Activated CD4-positive, alpha-beta T cell treated with anti-CD3 and anti-CD28 coated beads, Interleukin-2, amount 10 ng/mL, durations not matched to agents 7 days and 5 days (primary cell): ENCODE results near the gene GRIN3B. TPM values are rescaled to one million over a fixed set of nuclear protein-coding genes. Genes with fewer than 3 reads are reported as not detected.
A peak's percentile ranks its signal among the peaks of the same experiment; 100 is the strongest.

Source experiments
- CTCF ChIA-PET: fragments of 350-600 bp; sonication (Branson Sonifier 250); formaldehyde crosslinking; loops from one replicate; lab custom pipeline; 2021; ENCODE audit warnings: antibody characterized with exemption; lab: Charles Lee
- POLR2A ChIA-PET: fragments of 350-600 bp; sonication (Branson Sonifier 250); formaldehyde crosslinking; loops from one replicate; lab custom pipeline; 2021; ENCODE audit warnings: antibody characterized with exemption; lab: Charles Lee
- DNase-seq: peaks from one replicate; pipeline ENCODE4 v3.0.0-alpha.2; 2020
- H3K27ac Mint-ChIP-seq: one replicate; pipeline ENCODE4 v1.8.0; 2021; ENCODE audit warnings: mild to moderate bottlenecking, moderate library complexity, mixed read lengths
- H3K27me3 Mint-ChIP-seq: one replicate; pipeline ENCODE4 v1.8.0; 2021; ENCODE audit warnings: mixed read lengths
- H3K36me3 Mint-ChIP-seq: one replicate; pipeline ENCODE4 v1.8.0; 2021; ENCODE audit warnings: low read depth, mixed read lengths
- H3K4me1 Mint-ChIP-seq: one replicate; pipeline ENCODE4 v1.8.0; 2021; ENCODE audit warnings: mixed read lengths
- H3K4me3 Mint-ChIP-seq: one replicate; pipeline ENCODE4 v1.8.0; 2021; ENCODE audit warnings: mild to moderate bottlenecking, moderate library complexity, mixed read lengths
- H3K9me3 Mint-ChIP-seq: one replicate; pipeline ENCODE4 v1.8.0; 2021; ENCODE audit warnings: mixed read lengths
- total RNA-seq, 2 experiments: library from RNA; stranded (reverse); gene quantifications; one replicate each; pipeline ENCODE4 v1.2.3, GENCODE V29; 2021

The GRIN3B gene
- total RNA-seq, 2 experiments from 2014 or later: not detected

- POLR2A ChIA-PET: interaction anchor here (0.5 kb wide), 1 partner anchor 117 kb away, joined by 3 read pairs; no protein-coding TSS in a partner anchor
- CTCF ChIA-PET: interaction anchor here (0.7 to 1.8 kb wide), 4 partner anchors 73 to 248 kb away, joined by 3 to 4 read pairs (median 4); no protein-coding TSS in a partner anchor
- peak; percentile 70 for DNase-seq
- Mint-ChIP-seq H3K27me3 (peaks cover 32% of the 10 kb centered on the region), H3K4me1 (peaks cover 12% of the 10 kb centered on the region), H3K9me3 (no peaks in the 10 kb centered on the region), H3K27ac (peak overlapping the region; percentile 19), H3K4me3 (peak overlapping the region; percentile 36), H3K36me3 (peaks cover 3% of the 10 kb centered on the region)
Observed at GRCh38 chr19:996051-996838, 4.0 kb upstream of the GRIN3B start.

DNA sequence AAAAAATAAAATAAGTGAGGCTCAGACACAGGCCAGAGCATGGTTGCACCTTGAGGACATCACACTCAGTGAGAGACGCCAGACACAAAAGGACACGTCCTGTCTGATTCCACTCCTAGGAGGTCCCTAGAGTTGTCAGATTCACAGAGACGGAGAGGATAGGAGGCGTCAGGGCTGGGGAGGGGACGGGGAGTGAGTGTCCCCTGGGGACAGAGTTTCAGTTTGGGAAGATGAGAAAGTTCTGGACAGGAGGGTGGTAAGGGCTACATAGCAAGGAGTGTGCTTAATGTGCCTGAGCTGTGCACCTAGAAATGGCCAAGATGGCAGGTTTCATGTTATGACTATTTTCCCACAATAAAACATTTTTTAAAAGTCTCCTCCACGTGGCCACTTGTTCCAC, 2.2 kb upstream of the GRIN3B start:
- H3K4me3 Mint-ChIP-seq: no peak overlapping the region
- no peaks in the 10 kb centered on the region for H3K36me3 Mint-ChIP-seq
- no peaks in the 10 kb centered on the region for H3K9me3 Mint-ChIP-seq
- POLR2A ChIA-PET: no interaction called here
- no peak for DNase-seq
- H3K27ac Mint-ChIP-seq: no peak overlapping the region
- CTCF ChIA-PET: interaction anchor here (1.2 kb wide), 1 partner anchor 136 kb away, joined by 3 read pairs; no protein-coding TSS in a partner anchor
- H3K27me3 Mint-ChIP-seq: peaks cover 38% of the 10 kb centered on the region
- peaks cover 13% of the 10 kb centered on the region for H3K4me1 Mint-ChIP-seq

DNA sequence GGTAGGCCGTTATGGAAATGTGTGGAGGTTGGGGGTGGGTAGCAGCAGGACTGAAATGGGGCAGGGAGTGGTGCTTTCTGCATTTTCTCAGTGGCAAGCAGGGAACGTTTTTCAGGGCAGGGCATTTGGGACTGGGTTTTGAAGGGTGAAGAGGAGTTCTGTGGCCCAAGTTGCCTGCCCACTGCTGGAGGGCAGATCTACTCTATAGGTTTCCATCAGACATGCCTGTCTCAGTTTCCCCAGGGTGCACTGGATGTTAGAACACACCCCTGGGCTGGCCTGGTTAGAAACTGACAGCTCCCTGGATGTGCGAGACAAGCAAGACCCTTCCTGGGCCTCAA, 870 bp upstream of the GRIN3B start:
- ChIA-PET POLR2A (interaction anchor here (0.6 kb wide), 1 partner anchor 136 kb away, joined by 3 read pairs; no protein-coding TSS in a partner anchor), CTCF (interaction anchor here (0.9 kb wide), 1 partner anchor 136 kb away, joined by 3 read pairs; no protein-coding TSS in a partner anchor)
- H3K9me3 Mint-ChIP-seq: no peaks in the 10 kb centered on the region
- H3K36me3 Mint-ChIP-seq: no peaks in the 10 kb centered on the region
- no peak for DNase-seq
- no peak overlapping the region for H3K4me3 Mint-ChIP-seq
- peaks cover 38% of the 10 kb centered on the region for H3K27me3 Mint-ChIP-seq
- no peak overlapping the region for H3K27ac Mint-ChIP-seq
- H3K4me1 Mint-ChIP-seq: peaks cover 13% of the 10 kb centered on the region

- peaks cover 38% of the 10 kb centered on the region for H3K27me3 Mint-ChIP-seq
- H3K27ac Mint-ChIP-seq: no peak overlapping the region
- no peaks in the 10 kb centered on the region for H3K36me3 Mint-ChIP-seq
- no peaks in the 10 kb centered on the region for H3K9me3 Mint-ChIP-seq
- H3K4me1 Mint-ChIP-seq: peaks cover 13% of the 10 kb centered on the region
- CTCF ChIA-PET: interaction anchor here (0.7 to 1.0 kb wide), 2 partner anchors 15 to 18 kb away, joined by 3 read pairs; no protein-coding TSS in a partner anchor
- POLR2A ChIA-PET: no interaction called here
- H3K4me3 Mint-ChIP-seq: no peak overlapping the region
- DNase-seq: no peak
Observed at GRCh38 chr19:1000591-1001537, 645 bp downstream of the GRIN3B start.

DNA sequence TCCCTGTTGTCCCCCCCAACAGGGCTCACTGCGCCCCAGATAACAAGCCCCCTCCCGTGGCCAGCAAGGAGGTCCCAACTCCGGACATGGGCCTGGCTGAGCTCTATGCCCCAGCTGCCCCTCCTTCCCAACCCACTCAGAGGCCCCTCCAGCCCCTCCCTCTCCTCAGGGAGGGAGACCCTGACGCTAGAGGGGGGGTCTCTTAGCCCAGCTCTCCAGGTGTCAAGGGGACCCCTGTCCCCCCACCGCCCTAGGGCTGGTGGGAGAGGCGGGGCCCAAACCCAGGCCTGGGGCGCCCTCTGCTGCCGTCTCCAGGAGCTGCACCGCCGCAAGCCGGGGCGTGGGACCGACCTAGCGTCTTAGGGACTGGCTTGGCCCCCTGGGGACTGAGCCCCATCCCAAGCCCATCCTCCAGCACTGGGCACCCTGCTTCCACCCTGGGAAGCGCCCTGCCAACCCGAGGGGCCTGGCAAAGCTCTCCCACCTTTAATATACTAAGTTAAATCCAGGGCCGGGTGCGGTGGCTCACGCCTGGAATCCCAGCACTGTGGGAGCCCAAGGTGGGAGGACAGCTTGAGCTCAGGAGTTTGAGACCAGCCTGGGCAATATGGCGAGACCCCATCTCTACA, 1.4 kb downstream of the GRIN3B start:
- Mint-ChIP-seq H3K4me1 (peaks cover 9% of the 10 kb centered on the region), H3K27me3 (peaks cover 34% of the 10 kb centered on the region), H3K9me3 (no peaks in the 10 kb centered on the region), H3K4me3 (no peak overlapping the region), H3K36me3 (no peaks in the 10 kb centered on the region), H3K27ac (no peak overlapping the region)
- DNase-seq: peak; percentile 66
- ChIA-PET POLR2A (no interaction called here), CTCF (interaction anchor here (0.7 to 1.0 kb wide), 2 partner anchors 16 to 19 kb away, joined by 3 read pairs; no protein-coding TSS in a partner anchor)

DNA sequence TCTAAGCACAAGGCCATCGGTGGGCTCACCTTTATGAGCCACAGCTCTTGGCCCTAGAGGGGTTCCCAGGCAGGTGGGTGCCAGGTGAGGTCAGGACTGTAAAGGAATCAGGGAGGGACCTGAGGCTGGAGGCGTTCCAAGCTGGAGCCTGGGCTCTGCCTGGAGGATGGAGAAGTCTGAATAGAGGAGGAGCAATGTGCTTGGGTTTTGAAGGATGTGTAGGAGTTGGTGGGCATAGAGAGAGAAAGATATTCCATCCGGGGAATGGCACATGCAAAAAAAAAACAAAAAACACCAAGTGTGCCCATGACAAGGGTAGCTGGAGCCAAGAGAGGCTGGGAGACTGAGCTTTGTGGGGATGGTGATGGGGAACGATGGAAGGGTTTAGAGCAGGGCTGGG, 2.4 kb downstream of the GRIN3B start:
- H3K27me3 Mint-ChIP-seq: peaks cover 29% of the 10 kb centered on the region

DNA sequence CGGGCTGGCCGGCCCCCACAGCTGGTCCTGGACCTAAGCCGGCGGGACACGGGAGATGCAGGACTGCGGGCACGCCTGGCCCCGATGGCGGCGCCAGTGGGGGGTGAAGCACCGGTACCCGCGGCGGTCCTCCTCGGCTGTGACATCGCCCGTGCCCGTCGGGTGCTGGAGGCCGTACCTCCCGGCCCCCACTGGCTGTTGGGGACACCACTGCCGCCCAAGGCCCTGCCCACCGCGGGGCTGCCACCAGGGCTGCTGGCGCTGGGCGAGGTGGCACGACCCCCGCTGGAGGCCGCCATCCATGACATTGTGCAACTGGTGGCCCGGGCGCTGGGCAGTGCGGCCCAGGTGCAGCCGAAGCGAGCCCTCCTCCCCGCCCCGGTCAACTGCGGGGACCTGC, 3.1 kb downstream of the GRIN3B start:
- Mint-ChIP-seq H3K4me1 (peaks cover 8% of the 10 kb centered on the region), H3K27ac (no peak overlapping the region)

More for the DNA sequence above, 2.4 kb downstream of the GRIN3B start:
- CTCF ChIA-PET: interaction anchor here (0.6 kb wide), 1 partner anchor 328 kb away, joined by 6 read pairs; no protein-coding TSS in a partner anchor
- peak overlapping the region; percentile 3 for H3K27ac Mint-ChIP-seq
- no peak for DNase-seq
- H3K4me1 Mint-ChIP-seq: peaks cover 8% of the 10 kb centered on the region
- no peaks in the 10 kb centered on the region for H3K9me3 Mint-ChIP-seq
- H3K4me3 Mint-ChIP-seq: no peak overlapping the region
- no peaks in the 10 kb centered on the region for H3K36me3 Mint-ChIP-seq
- POLR2A ChIA-PET: no interaction called here

GRCh38 chr19:1004204-1004802, 4.1 kb downstream of the GRIN3B start:
- Mint-ChIP-seq H3K36me3 (peaks cover 3% of the 10 kb centered on the region), H3K4me3 (no peak overlapping the region), H3K27ac (no peak overlapping the region), H3K27me3 (peaks cover 15% of the 10 kb centered on the region), H3K9me3 (no peaks in the 10 kb centered on the region), H3K4me1 (peaks cover 5% of the 10 kb centered on the region)
- ChIA-PET CTCF (interaction anchor here (0.6 kb wide), 1 partner anchor 25 kb away, joined by 3 read pairs; no protein-coding TSS in a partner anchor), POLR2A (no interaction called here)
- no peak for DNase-seq

More for the DNA sequence above, 3.1 kb downstream of the GRIN3B start:
- Mint-ChIP-seq H3K27me3 (peaks cover 23% of the 10 kb centered on the region), H3K36me3 (peaks cover under 1% of the 10 kb centered on the region), H3K4me3 (no peak overlapping the region), H3K9me3 (no peaks in the 10 kb centered on the region)
- DNase-seq: no peak
- POLR2A ChIA-PET: no interaction called here
- CTCF ChIA-PET: no interaction called here

- Mint-ChIP-seq H3K4me1 (peaks cover 4% of the 10 kb centered on the region), H3K36me3 (peaks cover 4% of the 10 kb centered on the region), H3K27me3 (peaks cover 12% of the 10 kb centered on the region), H3K9me3 (no peaks in the 10 kb centered on the region), H3K4me3 (no peak overlapping the region), H3K27ac (peak overlapping the region; percentile 26)
- ChIA-PET POLR2A (no interaction called here), CTCF (interaction anchor here (0.6 kb wide), 2 partner anchors 208 to 304 kb away, joined by 3 read pairs; no protein-coding TSS in a partner anchor)
- no peak for DNase-seq
Observed at GRCh38 chr19:1004803-1005664, 4.8 kb downstream of the GRIN3B start.

DNA sequence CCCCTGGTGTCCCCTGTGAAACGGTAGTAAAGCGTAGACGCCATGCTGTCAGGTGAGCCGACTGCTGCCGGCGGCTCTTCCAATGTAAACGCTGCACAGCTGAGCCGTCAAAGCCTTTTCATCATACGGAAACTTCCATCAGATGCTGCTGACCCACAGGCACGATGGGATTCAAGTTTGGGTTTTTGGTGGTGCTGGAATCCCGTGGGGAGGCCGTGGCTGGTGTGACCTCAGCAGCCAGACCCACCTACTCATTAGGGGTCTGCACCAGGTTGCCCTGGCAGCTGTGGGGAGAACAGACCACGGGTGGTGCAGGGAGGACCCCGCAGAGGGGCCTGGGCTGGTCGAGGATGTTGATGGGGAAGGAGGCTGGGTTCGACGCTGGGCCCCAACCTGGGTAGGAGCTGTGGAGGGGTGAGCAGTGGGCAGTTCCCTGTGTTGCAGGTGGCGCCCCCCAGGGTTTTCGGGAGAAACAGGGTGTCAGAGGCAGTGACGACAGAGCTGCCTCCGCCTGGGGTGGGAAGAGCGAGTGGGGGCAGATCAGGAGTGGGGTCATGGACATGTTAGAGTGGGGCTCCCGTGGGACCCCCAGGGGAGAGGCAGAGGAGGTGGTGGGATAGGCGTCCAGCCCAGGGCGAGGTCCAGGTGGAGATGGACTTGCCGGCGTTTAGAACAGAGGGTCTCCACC, 6.6 kb downstream of the GRIN3B start:
- peak overlapping the region; percentile 25 for H3K27ac Mint-ChIP-seq
- ChIA-PET CTCF (interaction anchor here (0.6 kb wide), 1 partner anchor 168 kb away, joined by 3 read pairs; no protein-coding TSS in a partner anchor), POLR2A (no interaction called here)
- H3K4me3 Mint-ChIP-seq: no peak overlapping the region
- H3K27me3 Mint-ChIP-seq: peaks cover 5% of the 10 kb centered on the region
- no peak for DNase-seq
- no peaks in the 10 kb centered on the region for H3K4me1 Mint-ChIP-seq
- peaks cover 4% of the 10 kb centered on the region for H3K36me3 Mint-ChIP-seq
- H3K9me3 Mint-ChIP-seq: no peaks in the 10 kb centered on the region
